NCI-H146 treated with DMSO at 0.1 percent for 48 hours (cell line): ENCODE measurements around the gene ANAPC5.

Source experiments
- DNase-seq: peaks from one replicate; lab custom pipeline; 2025; ENCODE audit not compliant: unreplicated experiment; lab: John Stamatoyannopoulos, UW

The ANAPC5 gene

DNA sequence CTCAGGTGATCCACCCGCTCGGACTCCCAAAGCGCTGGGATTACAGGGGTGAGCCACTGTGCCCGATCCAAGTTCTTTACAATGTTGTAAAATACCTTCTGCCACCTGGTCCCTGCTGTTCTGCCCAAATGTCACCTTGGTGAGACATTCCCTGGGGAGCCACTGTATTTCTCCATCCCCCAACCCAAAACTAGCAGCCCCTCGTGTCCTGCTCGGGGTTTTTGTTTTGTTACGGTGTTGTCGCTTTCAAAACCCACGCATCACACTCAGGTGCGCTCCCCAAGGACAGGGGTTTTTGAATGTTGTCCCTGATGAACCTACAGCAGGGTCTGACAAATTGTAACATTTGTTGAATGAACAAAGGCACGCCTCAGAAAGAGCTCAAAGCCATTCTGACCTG lies 93.1 kb downstream of the ANAPC5 start:
- DNase-seq: no peak
